PFSK-1 (cell line): ENCODE data around the gene TNC.

Experiments used
- POLR2AphosphoS5 ChIP-seq: IDR thresholded peaks from 2 replicates; pipeline ENCODE4 v1.6.1; 2012; ENCODE audit warnings: low read depth, mild to moderate bottlenecking, control low read depth, low read length, moderate library complexity
- TF ChIP-seq, protein P1 (sequence below), 2 experiments: IDR thresholded peaks; 2 replicates each; pipeline versions ENCODE4 v1.6.1 to v1.8.0; 2011 to 2012; ENCODE audit warnings: low read depth in 2 of 2, low read length in 2 of 2, control low read depth in 1 of 2, inconsistent platforms in 1 of 2, mild to moderate bottlenecking in 1 of 2, moderate library complexity in 1 of 2; ENCODE audit not compliant: insufficient read depth in 1 of 2

GRCh38 chr9:115008536-115009270, 109.3 kb downstream of the TNC start:
- TF ChIP-seq, protein P1, sequence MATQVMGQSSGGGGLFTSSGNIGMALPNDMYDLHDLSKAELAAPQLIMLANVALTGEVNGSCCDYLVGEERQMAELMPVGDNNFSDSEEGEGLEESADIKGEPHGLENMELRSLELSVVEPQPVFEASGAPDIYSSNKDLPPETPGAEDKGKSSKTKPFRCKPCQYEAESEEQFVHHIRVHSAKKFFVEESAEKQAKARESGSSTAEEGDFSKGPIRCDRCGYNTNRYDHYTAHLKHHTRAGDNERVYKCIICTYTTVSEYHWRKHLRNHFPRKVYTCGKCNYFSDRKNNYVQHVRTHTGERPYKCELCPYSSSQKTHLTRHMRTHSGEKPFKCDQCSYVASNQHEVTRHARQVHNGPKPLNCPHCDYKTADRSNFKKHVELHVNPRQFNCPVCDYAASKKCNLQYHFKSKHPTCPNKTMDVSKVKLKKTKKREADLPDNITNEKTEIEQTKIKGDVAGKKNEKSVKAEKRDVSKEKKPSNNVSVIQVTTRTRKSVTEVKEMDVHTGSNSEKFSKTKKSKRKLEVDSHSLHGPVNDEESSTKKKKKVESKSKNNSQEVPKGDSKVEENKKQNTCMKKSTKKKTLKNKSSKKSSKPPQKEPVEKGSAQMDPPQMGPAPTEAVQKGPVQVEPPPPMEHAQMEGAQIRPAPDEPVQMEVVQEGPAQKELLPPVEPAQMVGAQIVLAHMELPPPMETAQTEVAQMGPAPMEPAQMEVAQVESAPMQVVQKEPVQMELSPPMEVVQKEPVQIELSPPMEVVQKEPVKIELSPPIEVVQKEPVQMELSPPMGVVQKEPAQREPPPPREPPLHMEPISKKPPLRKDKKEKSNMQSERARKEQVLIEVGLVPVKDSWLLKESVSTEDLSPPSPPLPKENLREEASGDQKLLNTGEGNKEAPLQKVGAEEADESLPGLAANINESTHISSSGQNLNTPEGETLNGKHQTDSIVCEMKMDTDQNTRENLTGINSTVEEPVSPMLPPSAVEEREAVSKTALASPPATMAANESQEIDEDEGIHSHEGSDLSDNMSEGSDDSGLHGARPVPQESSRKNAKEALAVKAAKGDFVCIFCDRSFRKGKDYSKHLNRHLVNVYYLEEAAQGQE (IDR thresholded peaks at IDR 0.05; ENCODE audit: insufficient read depth in 1 of 2, low read depth in 2 of 2, low read length in 2 of 2): no peak
- no peak for TF ChIP-seq POLR2AphosphoS5
